GM20000 (cell line): Measurements from ENCODE around the gene DSCAML1.
A peak's percentile ranks its signal among the peaks of the same experiment; 100 is the strongest.

Source experiments
- DNase-seq: peaks from one replicate; pipeline ENCODE4 v3.0.0; 2012; ENCODE audit warnings: low spot score
- CTCF ChIP-seq: IDR thresholded peaks from 2 replicates; pipeline ENCODE4 v1.5.1; 2012; ENCODE audit warnings: mild to moderate bottlenecking, control low read depth; ENCODE audit errors: extremely low read depth, missing control alignments

Gene DSCAML1

GRCh38 chr11:117796872-117797529, at the start of gene DSCAML1:
DSCAML1 (minus strand) TSS chr11:117797216; CDS start chr11:117797079, 137 bp downstream.
- DNase-seq = peak; percentile 63
- no peak for TF ChIP-seq CTCF

GRCh38 chr11:117843666-117844484, 46.9 kb upstream of the DSCAML1 start:
- DNase-seq = peak; percentile 67
- TF ChIP-seq CTCF = peak; percentile 96

GRCh38 chr11:117842131-117842941, 45.3 kb upstream of the DSCAML1 start:
- no peak for DNase-seq
- TF ChIP-seq CTCF = no peak

- no peak for DNase-seq
- TF ChIP-seq CTCF = no peak
Measured at GRCh38 chr11:117841551-117842031, 44.6 kb upstream of the DSCAML1 start.

- DNase-seq = no peak
- no peak for TF ChIP-seq CTCF
Measured at GRCh38 chr11:117840881-117841550, 44.0 kb upstream of the DSCAML1 start.

- no peak for TF ChIP-seq CTCF
- DNase-seq = no peak
Measured at GRCh38 chr11:117839936-117840813, 43.2 kb upstream of the DSCAML1 start.
